Fibroblast of skin of scalp (primary cell): ENCODE measurements around the gene HOXA2.

ENCODE experiments used
- DNase-seq: peaks from one replicate; pipeline ENCODE4 v3.0.0-alpha.2; 2013

The HOXA2 gene

DNA sequence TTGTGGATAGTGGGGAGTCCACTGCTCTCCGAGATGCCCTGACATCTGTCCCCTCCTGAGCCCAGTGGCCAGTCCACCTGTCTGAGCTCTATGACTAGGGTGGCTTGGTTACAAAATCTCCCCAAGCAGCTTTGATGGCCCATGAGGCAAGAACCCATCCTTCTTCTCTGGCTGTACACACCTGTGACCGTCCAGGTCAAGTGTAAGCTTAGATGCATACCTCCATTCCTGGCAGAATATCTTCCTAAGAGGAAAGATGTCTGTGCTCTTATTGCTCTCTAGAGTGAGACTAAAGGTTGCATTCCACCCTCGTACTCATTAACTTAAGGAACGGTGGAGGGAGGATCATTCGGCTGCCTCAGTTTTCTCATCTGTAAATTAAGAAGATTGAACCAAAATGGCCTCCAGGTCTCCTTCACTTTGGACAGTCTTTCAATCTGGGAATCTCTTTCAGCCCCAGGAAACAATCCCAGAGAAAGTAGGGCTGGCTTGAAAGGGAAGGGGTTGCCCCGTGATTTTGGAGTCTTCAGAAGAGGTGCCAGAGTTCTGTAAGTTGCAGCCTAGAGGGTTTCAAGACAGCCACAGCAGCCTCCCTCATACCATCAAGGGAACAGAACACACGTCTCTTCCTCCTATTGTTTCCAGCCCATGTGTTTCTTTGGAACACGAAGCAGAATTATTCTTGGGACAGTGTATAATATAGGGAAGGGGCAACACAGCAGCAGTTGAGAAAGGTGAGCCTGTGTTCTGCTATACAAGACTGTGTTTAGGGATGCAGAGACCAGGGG lies 22.6 kb upstream of the HOXA2 start:
- no peak for DNase-seq

DNA sequence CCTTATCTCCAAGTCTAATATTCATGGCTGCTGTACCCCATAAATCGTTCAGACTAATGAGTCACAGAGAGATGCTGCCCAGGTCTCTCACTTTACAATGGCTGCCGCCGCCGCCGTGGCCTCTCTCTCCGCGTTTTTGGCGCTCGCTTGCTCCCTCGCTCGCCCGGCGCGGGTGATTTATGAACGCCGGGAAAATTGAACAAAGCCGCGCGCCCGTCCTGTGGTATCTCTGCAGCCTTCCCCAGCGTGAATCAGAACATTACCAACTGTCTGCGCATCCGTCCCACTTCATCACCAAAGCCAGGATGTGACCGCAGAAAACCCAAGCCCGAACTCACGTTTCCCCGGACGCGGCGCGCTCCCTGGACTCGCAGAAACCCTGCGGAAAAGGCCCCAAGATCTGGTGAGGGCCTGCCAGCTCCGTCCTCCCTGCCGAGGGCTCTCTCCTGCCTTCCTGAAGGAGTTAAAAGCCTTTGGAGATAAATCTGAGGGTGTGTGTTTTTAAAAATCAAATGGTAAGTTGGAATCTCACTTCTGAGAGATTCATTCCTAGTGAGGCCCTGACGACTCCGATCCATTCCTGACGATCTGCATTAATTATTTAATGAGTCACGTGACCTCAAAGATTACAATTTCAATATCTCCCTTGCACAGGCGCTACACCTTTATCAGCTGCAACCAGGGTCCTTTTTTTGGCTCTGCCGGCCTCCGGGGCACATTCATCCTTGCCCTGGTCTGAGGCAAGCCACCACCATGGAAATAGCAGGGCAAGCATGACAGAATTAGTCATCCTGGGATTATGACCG lies 21.8 kb upstream of the HOXA2 start:
- DNase-seq: peak; percentile 24

DNA sequence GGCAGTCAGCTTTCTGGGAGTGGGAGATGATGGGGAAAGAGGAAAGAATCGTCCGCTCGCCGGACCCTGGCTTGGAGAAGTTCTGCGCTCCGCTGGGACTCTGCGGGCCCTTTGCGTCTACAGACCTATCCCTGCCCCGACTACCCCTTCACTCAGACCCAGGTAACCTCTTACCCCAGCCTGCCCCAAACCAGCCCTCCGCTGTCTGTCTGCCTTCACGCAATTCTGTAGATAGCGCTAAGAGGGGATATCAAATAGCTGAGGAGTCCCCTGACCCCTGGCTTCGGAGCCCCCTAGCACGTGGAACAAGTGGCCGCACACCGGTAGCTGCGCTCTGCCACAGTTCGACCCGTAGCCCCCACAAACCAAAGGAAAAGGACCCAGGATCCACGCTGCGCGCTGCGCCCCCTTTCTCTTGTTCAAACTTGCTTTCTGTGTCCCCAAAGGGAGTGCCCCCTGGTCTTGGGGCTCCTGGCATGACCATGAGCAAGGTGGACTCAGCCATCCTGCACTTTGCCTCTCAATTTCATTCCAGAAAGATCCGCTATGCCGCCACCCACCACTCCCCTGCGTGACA lies 21.1 kb upstream of the HOXA2 start:
- DNase-seq: no peak

DNA sequence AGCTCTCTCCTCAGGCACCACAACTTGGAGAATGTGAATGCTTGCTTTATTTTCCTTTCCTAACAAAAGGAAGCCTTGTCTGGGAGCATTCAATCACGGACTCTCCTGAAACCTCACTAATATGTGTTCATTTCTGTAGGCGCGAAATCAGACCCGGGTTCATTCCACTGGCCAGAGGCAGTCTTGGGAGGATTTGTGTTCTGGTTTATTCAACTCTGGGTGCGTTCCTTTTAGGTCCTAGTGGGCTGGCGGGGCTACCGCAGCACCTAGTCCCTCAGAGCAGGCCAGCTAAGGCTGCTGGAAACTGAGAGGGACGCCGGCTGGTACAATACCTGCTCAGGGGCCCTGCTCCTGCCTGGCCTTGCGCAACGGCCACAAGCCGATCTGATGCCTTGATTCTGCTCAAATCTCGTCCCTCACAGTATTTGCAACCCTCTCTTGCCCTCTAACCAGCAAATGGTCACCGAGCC lies 20.6 kb upstream of the HOXA2 start:
- DNase-seq: no peak

DNA sequence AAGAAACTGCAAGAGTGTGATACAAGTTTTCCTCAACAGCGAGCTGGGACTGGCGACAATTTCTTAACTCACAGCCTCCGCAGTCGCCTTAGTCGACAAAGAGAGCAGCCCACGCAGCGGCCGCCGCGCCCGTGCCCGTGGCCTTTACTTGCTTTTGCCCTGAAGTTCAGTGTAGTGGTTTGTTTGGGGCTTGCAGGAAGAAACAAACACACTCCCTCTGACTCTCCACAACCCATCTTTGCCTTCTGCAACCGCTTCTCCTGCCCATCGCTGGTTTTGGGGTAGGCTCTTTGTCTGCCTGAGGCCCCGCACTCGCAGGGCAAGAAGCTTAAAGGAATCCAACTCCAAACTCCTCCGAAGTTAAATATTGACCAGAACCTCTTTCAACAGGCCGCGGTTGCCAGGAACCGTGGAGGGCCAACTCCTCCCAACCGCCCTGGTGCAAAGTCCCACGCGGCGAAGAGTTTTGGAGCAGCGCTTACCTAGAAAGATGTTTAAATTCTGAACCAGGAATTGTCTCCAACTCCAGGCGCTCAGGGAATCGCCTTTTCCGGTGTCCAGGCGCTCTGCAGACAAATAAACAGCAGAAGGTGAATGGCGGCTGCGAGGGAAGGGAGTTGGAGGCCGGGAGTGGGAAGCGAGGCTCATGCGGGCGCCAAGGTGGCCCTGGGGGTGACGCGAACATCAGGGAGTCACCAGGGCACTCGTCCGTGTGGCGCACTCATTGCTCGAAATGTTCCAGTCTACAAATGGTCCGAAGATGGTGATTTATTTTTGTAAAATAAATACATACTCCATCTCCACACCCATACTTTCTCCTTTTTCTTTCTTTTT lies 19.8 kb upstream of the HOXA2 start:
- DNase-seq: no peak

DNA sequence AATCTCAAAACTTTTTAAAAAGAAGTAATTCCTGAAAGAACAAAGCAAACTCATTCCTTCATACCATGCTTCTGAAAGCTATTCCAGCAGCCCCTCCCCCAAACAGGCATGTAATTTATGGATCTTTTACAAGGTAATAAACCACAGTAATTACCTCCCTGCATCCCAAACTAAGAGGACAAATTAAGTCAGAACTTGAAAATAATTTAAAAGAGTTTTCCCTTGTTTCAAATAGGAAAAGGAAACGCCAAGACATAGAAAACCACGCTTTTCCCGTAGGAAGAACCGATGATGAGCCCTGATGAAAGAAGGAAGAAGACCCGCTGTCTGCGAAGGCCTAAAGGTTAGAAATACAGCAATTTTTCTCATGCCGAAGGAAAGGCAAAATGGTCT lies 19.2 kb upstream of the HOXA2 start:
- no peak for DNase-seq

DNA sequence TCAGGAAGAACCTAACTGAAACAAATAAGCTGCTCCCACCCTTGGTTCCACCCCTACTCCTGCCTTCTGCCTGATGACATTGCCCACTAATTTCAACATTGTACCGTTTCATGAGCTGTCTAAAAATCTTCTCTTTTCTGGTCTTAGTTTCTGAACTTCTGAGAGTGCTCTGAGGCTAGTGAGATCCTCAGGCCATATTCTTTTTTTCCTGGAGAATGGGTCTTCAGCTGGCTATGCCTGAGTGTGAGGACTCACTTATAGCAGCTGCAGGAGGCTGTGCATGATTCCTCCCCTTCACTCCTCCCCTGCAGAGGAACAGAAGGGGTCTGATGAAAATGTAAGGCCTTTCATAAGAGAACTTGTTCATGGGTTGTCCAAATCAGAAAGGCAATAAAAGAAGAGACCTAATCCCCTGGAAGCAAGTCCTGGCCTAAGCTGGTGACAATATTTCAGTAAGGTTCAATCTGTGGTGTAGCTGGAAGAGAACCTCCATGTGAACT lies 17.0 kb upstream of the HOXA2 start:
- DNase-seq: no peak

DNA sequence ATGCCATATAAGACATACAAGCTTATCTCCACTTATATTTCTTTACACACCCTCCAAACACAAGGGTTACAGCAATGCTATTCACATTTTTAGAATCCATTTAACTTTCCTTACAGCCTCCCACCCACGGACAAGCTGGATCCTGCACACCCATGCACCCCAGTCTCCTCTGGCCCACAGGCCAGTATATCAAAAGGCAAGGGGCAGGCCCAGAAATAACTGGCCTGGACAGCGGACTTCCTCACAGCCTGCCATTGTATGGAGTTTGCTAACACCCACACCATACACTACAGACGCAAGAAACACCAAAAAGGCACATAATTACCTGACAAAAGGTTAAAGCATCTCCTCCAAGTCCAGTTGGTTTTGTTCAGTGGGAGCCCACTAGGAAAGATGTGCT lies 16.1 kb upstream of the HOXA2 start:
- DNase-seq: no peak

DNA sequence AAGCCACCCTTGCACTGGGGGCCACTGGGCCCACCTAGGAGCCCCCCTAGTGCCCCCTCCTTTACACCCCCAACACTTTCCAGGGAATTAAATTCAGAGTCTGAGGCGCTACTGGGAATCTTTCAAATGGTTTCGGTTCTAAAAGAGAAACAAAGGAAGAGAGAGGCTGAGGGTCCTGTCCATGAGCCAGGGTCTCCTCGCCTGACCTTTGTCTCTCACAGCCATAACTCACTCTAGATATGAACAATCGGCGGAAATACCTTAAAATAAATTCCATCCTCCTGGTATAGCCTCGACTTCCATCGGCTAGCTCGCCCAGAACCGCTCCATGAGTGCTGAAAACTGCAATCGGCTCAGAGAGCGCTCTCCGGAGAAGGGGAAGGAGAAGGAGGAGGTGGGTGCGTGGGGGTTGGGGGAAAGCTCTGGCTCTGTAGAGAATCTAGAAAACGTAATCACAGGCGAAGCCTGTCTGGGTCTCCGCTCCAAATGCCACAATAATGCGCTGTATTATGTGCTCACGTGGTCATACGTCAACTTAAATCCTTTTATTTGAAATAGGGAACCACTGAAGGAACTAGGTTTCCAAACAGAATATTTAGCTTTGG lies 15.5 kb upstream of the HOXA2 start:
- DNase-seq: no peak

DNA sequence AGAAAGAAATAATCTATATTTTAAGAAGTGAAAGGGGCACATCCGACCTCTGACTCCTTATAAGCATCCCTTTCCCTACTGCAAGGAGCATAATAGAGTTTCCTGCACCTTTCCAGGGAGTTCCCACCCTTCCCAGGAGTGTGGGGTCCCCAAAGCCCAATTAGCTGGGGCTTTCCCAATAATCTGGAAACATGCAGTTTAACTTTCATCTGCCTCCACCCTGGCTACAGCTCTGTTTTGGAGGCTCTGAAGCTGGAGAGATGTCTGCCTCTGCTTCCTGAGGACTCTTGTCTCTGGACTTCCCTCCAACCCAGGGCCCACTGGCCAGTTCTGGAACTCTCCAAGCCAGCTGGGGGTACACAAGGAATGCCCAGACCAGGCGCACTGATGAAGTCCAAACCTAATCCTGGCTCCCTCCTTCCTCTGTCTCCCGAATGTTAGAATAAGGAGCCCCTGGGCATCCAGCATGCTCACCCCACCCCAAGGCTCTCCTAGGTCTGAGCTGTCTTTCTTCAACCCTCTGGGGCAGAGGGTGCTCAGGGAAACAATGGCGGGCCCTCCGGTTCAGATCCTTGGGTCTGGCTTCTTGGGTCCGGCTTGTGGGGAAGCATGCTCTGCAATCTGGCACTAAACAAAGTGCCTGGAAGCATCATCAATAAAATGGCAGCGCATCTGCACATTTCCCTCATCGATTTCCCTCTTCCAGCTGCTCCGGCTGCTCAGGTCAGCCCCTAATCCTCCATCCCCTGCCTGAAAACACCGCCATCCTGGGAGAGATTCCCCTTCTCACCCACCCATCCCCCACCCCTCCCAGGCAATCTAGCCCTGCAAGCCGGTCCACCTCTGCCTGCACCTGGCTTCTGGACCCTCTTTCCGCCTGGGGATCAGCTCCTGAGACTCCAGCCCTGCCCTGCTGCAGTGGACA lies 14.7 kb upstream of the HOXA2 start:
- DNase-seq: no peak

DNA sequence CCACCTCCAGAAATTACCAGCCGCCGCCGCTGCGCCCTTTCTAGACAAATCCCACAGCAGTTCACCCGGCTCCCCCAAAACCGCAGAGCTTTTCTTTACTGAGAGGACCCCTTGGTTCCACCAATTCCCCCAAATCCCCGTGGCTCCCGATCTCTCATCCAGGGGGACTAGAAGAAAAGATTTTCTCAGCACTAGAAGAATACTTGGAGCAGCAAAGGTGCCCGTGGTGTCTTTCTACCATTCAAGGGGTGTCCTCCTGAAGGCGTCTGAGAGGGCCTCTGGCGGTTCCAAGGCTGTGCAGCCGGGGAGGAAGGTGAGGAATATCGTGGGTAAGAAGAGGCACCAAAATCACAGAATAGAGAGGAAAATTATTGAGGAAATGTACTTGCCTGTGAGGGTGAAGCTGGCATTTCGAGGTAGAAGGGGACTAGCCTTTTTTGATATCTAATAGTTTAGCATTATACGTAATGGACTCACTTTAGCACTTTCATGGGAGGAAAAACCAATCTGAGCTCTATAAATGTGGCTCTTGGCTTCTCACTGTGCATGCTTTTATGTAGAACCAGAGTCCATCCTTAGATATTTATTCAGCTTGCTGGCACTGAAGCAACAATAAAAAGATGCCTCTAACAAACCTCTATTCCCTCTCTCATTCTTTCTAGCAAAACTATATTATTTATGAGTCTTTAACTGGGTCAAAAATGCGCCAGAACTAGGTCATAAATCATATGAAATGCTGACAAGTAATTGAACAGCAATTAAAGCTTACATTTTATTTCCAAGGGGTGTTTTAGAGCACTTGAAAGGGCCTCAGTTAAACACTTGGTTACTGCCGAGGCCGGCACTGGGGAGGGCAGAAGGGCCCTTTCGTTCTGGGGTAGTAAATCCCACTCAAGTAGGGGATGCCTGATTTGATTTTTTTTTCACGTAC lies 13.8 kb upstream of the HOXA2 start:
- no peak for DNase-seq

DNA sequence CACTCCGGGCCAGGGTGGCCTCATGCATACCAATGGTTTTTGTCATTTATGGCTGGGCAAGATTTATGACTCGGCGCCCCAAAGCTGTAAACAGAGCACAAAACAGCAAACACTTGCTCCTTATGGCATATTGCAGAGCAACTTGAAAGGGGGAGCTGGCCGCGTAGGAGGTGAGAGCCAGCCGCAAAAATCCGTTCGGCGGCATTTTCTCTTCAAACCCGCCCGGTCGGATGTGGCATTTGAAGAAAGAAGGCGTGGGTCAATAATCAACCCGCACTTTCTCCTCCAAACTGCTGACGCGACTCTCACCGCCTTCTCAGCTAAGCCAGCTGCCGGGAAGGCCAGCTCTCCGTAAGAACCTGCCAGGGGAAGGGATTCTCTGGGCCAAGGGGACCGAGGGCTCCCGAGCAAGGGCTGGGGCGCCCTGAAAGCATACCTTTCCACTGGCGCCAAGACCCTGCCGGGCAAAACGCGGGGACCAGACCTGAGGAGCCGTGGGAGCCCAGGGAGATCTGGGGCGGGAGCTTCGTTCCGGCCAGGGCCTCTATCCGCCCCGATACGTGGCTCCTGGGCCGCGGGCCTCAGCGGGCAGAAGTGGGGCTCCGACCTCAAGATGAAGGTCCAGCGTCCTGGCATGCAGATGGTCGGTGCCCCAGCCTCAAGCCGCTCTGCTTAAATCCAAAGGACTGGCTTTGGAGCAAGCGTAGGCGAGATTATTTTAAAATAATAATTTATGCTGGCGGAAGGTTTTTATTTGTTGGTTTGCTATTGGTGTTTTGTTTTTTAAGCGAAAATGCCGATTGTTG lies 12.9 kb upstream of the HOXA2 start:
- DNase-seq: no peak

DNA sequence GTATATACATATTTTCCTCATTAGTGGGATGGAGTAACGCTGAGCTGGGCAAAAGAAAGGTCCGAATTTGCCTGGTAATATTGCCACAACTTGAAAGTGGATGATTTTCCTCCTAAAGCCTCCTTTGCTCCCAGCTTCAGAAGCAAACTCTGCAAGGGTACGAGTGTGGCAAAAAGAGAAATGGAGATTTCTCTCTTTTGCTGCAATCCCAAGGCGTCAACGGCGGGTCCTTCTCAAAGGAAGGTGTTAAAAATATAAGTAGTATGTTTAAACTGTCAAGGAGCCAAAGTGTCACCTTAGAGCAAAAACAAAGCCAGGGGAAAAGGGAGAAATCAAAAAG lies 12.4 kb upstream of the HOXA2 start:
- no peak for DNase-seq

DNA sequence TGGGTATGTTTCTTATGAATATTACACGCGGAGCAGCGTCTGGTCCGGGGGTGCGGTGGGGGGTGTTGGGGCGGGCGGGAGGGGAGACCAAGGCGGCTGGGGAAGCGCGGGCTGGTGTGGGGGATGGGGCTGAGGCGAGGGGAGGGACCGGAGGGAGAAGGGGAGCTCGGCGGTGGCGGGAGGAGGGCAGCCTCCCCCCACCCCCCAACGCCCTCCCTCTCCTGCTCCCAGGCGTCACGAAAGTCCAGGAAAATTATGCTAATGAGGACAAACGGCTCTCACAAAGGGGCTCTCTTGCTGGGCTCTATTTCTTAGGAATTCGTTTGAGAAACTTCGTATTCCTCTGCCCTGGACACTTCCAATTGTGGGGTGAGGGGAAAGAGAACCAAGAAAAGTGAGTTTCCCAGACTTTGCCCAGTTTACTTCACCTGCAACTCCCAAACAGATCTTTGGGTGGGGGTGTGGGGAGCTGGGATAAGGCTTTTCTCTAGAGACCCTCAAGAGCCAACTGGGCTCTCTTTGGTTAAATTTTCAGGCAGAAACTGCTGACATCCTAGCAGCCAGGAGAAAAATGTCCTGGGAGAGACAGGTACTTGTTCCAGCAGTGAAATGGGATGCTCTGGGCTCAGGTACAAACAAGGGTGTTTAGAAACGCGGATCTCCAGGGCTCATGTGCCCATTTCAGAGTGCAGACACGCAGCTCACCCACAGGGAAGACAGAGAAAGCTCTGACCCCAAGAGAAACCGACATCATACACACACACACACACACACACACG lies 11.7 kb upstream of the HOXA2 start:
- no peak for DNase-seq

DNA sequence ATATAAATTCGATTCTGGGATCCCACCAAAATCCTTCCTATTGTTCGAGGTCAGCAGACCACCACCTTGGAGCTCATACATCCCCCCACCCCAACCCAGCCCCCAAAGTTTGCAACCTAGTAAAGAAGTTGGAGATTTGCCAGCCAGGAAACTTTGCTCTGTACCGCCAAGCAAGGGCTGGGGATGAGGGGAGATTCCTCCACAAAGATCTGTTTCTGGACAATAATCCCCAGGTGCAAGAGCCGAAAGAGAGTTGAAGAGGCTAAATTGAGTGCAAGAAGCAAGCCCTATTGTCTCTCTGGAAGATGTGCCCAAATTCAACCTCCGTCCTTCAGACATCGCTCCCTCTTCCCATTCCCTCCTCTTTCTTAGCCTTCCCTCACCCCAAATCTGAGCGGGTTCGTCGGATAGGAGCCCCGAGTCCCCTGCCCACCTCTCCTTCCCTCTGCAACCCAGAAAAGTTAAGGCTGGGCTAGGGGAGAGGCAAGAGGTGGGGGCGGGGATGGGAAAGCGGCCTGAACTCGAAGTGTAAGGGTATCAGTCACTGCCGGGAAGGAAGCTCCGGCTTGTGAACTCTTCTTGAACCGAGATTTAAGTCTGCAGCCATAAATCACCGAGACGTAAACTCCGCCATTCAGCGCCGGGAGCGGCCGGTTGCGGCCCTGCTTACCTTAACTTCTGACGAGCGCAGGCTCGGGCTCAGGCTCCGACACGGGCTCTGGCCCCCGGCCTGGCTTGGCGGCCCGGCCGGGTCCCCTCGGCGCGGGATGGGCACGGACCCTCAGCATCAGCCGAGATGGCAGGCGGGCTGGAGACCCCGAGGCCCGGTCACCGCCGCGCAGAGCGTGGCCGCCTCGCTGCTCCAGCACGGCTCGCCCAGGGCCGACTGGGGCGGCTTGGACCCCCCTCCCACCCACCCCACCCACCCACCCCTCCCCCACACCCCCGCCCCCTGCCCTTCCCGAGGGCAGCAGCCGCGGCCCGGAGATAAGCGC lies 10.8 kb upstream of the HOXA2 start:
- no peak for DNase-seq

DNA sequence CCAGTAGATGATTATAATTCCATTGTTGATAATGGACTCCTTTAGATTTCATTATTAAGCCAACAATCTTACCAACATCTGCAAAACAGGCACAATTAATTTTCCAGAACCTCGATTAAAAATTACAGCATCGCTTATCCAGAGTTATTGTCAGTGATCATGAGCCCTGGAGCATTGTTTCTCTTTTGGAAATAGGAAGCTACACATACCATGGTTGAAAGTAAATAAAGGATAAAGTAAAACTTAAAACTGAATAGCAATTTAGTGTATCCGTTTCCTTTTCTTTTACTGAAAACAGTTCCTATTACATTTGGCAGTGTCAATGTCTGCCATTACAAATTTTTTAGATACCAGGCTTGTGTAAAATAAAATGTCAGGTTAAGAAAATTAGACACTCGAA lies 9.9 kb upstream of the HOXA2 start:
- DNase-seq: no peak

DNA sequence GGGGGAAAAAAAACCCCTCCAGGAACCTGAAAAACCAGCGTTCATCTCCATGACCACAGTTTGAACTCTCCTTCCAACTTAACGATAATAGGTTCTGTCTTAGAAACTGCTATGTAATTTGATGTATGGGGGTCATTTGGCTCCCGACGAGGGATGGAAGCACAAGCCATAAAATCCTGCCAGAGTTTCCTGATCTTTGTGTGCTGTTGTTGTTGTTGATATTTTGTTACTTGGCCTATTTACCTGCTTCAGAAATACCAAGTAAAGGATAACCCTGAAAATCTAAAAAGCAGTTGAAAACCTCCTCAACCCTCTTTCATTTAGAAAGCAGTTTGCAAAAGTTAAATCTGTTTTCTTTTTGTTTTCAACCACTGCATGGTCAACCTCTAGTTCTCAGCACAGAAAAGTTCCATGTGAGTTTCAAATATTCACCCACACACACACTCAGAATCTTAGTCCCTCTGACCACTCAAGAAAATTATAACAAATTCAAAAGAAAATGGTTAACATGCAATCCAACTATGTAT lies 9.3 kb upstream of the HOXA2 start:
- DNase-seq: no peak
